Stimulated activated CD4-positive, alpha-beta T cell treated with anti-CD3 and anti-CD28 coated beads, Interleukin-4, amount 100 ng/mL, for 48 hours (primary cell): ENCODE data around the gene KIF4B.
"Not testable (repeated sequence)": the region's sequence is repeated elsewhere in the genome, so short reads cannot be mapped to it uniquely, and the experiment has no call there.

Experiments used
- DNase-seq, 2 donors: peaks; one replicate each; pipeline ENCODE4 v3.0.0-alpha.2; 2020; ENCODE audit warnings: low read depth in 2 of 2

KIF4B gene

DNA sequence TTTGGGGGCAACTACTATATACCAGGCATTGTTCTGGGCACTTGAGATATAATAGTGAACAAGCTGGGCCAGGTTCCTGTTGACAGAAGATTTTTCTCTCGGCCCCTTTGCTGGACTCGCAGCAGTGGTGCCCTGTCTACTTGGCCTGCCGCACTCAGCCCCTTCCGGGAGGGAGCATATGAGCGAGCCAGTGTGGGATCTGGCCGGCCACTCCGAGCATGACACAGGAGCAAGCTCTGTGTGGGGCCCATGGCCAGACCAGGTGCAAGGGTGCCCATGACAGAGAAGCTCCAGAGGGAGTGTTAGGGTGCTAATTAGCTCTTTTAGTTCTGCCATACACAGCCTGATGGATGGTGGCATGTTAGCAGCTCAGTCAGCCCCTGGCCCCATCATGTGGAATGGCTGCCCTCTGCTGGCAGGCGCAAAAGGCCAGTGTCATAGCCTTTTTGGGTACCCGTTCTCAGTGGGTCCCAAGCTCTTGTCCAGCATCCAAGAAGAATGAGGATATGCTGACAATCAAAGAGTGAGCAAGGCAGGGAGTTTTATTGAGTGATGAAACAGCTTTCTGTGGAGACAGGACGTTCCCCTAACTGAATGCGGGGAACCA is 9.3 kb upstream of the KIF4B start:
- peak; percentile 10 to 12 for DNase-seq

DNA sequence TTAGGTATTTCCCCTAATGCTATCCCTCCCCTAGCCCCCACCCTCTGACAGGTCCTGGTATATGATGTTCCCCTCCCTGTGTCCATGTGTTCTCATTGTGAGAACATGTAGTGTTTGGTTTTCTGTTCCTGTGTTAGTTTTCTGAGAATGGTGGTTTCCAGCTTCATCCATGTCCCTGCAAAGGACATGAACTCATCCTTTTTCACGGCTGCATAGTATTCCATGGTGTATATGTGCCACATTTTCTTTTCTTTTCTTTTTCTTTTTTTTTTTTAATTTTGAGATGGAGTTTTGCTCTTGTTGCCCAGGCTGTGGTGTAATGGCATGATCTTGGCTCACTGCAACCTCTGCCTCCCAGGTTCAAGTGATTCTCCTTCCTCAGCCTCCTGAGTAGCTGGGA is 7.3 kb upstream of the KIF4B start:
- DNase-seq: not testable (repeated sequence)

DNA sequence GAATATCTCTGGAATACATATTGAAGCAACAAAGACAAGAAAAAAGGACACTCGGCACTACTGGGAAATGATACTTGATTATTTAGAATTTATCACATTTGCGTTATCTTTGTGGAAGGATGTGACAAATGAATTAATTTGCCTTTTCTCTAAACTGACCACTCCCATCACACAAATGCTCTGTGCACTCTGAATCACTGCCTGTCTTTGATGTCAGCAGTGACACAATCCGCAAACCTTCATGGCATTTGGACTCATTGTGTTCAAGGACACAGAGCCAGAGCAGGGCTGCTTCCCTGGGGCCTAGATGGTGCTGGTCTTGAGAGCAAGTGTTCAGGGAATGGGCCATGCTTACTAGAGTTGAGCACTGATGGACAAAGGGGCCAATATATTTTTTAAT is 4.9 kb upstream of the KIF4B start:
- DNase-seq: no peak

DNA sequence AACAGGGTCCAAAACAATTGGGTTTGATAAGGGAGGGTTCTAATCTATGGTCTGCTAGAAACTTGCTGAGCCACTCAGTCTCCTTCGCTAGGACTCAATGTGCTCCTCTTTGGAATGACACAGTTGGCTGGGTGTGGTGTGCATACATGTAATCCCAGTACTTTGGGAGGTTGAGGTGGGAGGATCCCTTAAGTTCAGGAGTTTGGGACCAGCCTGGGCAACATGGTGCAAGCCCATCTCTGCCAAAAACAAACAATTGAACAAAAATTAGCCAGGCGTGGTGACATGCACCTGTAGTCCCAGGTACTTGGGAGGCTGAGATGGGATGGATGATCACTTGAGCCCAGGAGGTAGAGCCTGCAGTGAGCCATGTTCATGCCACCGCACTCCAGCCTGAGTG is 2.7 kb upstream of the KIF4B start:
- no peak for DNase-seq

DNA sequence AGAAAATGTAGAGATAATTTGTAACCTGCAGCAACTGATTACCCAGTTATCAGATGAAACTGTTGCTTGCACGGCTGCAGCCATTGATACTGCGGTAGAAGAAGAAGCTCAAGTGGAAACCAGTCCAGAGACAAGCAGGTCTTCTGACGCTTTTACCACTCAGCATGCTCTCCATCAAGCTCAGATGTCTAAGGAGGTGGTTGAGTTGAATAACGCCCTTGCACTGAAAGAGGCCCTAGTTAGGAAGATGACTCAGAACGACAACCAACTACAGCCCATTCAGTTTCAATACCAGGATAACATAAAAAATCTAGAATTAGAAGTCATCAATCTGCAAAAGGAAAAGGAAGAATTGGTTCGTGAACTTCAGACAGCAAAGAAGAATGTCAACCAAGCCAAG is 1.7 kb downstream of the KIF4B start:
- no peak for DNase-seq

GRCh38 chr5:155017610-155018009 is 4.1 kb downstream of the KIF4B start:
- no peak for DNase-seq

GRCh38 chr5:155019601-155020226 is 6.2 kb downstream of the KIF4B start:
- no peak for DNase-seq

DNA sequence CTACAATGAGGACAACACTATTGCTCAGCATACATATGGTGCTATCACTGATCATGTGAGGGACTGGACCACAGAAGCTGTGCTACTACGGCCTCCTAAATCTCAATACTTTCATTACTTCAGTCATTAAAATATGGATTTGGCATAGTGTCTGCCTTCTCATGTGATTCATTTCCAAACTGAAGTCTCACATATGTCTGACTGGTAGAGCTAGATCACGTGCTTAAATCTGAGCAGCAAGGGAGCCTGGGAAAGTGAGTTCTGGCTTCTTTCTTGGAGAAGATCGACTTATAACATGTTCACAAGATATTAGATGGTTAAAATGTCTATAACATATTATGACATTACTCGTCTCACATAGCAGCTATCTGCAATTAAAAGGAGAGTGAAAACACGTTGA is 8.3 kb downstream of the KIF4B start:
- no peak for DNase-seq

DNA sequence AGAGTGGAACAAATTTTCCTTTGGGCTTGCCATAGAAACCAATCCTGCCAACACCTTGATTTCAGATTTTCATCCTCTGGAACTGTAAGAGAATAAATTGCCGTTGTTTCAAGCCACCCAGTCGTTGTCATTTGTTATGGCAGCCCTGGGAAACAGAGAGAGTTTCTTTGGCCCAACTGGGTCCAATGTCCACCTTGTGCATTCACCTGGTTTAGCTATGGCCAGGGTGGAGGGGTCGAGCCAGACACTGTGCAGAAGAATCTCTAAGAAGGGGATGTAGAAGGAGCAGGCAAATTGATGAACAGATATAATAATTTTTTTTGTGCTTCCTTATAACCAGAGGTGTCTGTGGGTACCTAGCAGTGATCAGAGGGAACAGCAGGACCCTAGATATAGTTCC is 9.8 kb downstream of the KIF4B start:
- no peak for DNase-seq

GRCh38 chr5:155024015-155024414 is 10.5 kb downstream of the KIF4B start:
- no peak for DNase-seq

DNA sequence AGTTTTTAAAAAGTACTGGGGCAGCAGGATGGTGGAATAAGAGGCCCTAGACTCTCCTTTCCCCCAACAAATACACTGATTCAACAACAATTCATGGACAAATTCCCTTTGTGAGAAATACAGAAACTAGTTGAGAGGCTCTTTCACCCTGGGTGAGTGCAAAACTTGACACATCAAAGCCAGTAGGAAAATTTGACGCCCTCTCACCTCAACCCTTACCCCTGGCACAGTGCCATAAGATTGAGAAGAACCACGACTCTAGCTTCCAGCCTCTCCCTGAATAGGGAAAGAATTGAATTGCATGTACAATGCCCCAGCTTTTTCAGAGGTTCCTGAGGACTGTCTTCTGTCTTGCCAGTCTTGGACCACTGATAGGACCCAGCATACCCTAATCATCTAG is 12.3 kb downstream of the KIF4B start:
- no peak for DNase-seq

GRCh38 chr5:155027993-155028629 is 14.6 kb downstream of the KIF4B start:
- DNase-seq: no peak

- no peak for DNase-seq
Measured at GRCh38 chr5:155029240-155029639, 15.7 kb downstream of the KIF4B start.

GRCh38 chr5:155034145-155034744 is 20.7 kb downstream of the KIF4B start:
- not testable (repeated sequence) for DNase-seq

DNA sequence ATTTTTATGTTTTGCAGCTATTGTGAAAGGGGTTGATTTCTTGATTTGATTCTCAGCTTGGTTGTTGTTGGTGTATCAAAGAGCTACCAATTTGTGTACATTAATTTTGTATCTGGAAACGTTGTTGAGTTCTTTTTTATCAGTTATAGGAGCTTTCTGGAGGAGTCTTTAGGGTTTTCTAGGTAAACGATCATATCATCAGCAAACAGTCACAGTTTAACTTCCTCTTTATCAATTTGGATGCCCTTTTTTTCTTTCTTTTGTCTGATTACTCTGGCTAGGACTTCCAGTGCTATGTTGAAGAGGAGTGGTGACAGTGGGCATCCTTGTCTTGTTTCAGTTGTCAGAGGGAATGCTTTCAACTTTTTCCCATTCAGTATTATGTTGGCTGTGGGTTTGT is 21.5 kb downstream of the KIF4B start:
- not testable (repeated sequence) for DNase-seq

DNA sequence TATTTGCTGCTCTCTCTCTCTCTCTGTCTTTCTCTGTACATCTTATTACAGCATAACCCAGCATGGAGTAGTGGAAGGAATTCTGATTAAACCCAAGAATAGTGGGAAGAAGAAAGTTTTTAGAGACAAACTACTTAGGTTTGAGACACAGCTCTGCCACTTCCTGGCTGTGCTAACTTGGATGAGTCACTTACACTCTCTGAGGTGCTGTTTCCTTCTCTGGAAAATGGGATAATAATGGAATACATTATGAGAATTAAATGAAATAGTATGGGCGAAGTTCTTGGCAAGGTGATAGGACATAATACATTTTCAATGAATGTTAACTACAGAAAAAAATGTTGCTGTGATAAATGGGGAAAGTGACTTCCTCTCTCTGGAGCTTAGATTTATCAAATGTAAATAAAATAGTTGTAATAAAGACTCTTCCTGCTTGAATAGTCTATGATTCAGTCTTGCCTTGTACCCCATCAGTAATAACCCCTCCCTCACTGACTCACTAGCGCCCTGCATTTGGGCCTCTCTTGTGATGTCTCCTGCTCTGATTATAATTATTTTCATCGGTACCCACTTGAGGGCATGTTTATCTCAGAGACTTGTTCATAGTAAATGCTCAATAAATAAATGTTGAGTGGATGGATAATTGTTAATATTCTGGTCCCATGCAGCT is 27.6 kb downstream of the KIF4B start:
- DNase-seq: no peak

GRCh38 chr5:155044591-155044990 is 31.0 kb downstream of the KIF4B start:
- no peak for DNase-seq

- no peak for DNase-seq
Measured at GRCh38 chr5:155046591-155046990, 33.0 kb downstream of the KIF4B start.

DNA sequence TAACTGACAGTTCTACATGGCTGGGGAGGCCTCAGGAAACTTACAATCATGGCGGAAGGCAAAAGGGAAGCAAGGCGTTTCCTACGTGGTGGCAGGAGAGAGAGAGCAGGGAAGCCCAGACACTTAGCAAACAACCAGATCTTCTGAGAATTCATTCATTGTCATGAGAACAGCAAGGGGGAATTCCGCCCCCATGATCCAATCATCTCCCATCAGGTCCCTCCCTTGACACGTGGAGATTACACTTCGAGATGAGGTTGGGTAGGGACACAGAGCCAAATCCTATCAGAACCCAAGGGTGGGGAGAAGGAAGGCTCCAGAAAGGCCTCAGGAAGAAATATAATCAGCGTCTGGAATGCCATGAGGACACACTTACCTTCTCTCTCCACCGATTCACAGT is 34.3 kb downstream of the KIF4B start:
- no peak for DNase-seq

DNA sequence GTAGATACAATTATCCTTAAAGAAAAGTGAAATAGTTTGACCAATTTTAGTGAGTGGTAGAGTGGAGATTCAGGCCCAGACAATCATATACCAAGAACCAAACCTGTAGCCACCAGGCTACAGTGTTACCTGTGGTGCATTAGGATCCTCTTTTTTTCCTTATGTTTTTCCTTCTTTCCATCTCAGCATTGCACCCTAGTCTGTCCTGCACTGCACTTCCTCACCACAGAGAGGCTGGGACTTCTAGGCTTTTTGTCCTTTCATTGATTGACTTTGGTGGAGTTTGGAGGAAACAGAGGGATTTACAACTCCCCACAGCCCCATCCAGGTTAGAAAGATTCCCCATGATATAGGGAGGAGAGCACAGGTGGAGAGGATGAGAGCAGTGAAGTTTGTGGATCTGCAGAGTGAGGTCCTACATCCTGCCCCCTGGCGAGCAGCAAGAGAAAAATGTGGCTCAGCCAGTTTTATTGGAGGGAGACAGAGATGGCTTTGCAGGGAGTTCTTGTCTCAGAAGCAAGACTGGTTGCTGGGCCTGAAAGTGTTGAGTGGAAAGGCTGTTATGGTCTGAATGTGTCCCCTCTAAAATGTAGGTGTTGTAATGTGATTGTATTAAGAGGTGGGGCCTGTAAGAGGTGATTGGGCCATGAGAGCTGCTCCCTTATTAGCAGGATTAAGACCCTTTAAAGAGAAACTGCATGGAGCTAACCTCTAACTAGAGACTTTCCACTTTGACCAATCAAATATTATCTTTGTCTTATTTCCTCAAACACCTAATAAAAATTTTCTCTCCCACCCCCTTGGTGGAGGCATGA is 36.2 kb downstream of the KIF4B start:
- DNase-seq: no peak

GRCh38 chr5:155050384-155051019 is 36.9 kb downstream of the KIF4B start:
- no peak for DNase-seq
